MCF 10A (cell line): ENCODE measurements around the gene ELMO1. TPM values are rescaled to one million over a fixed set of nuclear protein-coding genes. Genes with fewer than 3 reads are reported as not detected.

Experiments
- BruUV-seq: library from RNA; stranded (reverse); fragments of 400-500 nt; replicated peaks from 2 replicates; lab custom pipeline; 2021; lab: Mats Ljungman, UMichigan
- CTCF ChIA-PET: fragments of 300-600 bp; sonication (Branson Sonifier 250); formaldehyde crosslinking; extraction: SDS; loops from one replicate; lab custom pipeline; 2021; ENCODE audit warnings: antibody characterized with exemption, inconsistent platforms; lab: Yijun Ruan, JAX
- POLR2A ChIA-PET: fragments of 300-600, 350-650 bp; sonication (Branson Sonifier 250); formaldehyde crosslinking; extraction: SDS; loops from one replicate; lab custom pipeline; 2020; ENCODE audit warnings: antibody characterized with exemption, inconsistent platforms; lab: Yijun Ruan, JAX
- DNase-seq: peaks from one replicate; pipeline ENCODE4 v3.0.0-alpha.2; 2018; ENCODE audit not compliant: unreplicated experiment
- H3K27ac Mint-ChIP-seq: one replicate; pipeline ENCODE4 v1.8.0; 2022; ENCODE audit warnings: mild to moderate bottlenecking, low read depth, mixed read lengths; ENCODE audit not compliant: unreplicated experiment
- H3K27me3 Mint-ChIP-seq: one replicate; pipeline ENCODE4 v1.8.0; 2022; ENCODE audit warnings: mixed read lengths; ENCODE audit not compliant: insufficient read depth, unreplicated experiment
- H3K36me3 Mint-ChIP-seq: one replicate; pipeline ENCODE4 v1.8.0; 2022; ENCODE audit warnings: mild to moderate bottlenecking, moderate library complexity, mixed read lengths; ENCODE audit not compliant: insufficient read depth, unreplicated experiment
- H3K4me1 Mint-ChIP-seq: one replicate; pipeline ENCODE4 v1.8.0; 2022; ENCODE audit warnings: mixed read lengths; ENCODE audit not compliant: insufficient read depth, unreplicated experiment
- H3K4me3 Mint-ChIP-seq: one replicate; pipeline ENCODE4 v1.8.0; 2022; ENCODE audit warnings: mild to moderate bottlenecking, moderate library complexity, mixed read lengths; ENCODE audit not compliant: unreplicated experiment
- H3K9me3 Mint-ChIP-seq: one replicate; pipeline ENCODE4 v1.8.0; 2022; ENCODE audit warnings: mixed read lengths; ENCODE audit not compliant: unreplicated experiment
- CTCF ChIP-seq: fragments of 200-600 bp; IDR thresholded peaks from one replicate; pipeline ENCODE4 v1.8.0; 2022; ENCODE audit warnings: antibody characterized with exemption, mild to moderate bottlenecking; ENCODE audit not compliant: unreplicated experiment
- intact Hi-C: fragments of 100-400 bp; cut with micrococcal nuclease; formaldehyde crosslinking; loops from 2 replicates; pipeline ENCODE4 v1.14.1; 2022
- total RNA-seq: library from RNA; stranded (reverse); gene quantifications from 2 replicates; pipeline ENCODE4 v1.2.3, GENCODE V29; 2022

Gene ELMO1
- total RNA-seq, 1 experiment from 2014 or later, result 0.30 TPM

GRCh38 chr7:37016064-37016878 lies 432.4 kb downstream of the ELMO1 start:
- no TSS peak for BruUV-seq
- ChIA-PET POLR2A (no interaction called here), CTCF (interaction anchor here (0.7 to 1.7 kb wide), 4 partner anchors 10 to 66 kb away, joined by 3 to 6 read pairs (median 3); no protein-coding TSS in a partner anchor)
- TF ChIP-seq CTCF, result no peak
- H3K36me3 Mint-ChIP-seq, result no peaks in the 10 kb centered on the region
- no peaks in the 10 kb centered on the region for H3K4me1 Mint-ChIP-seq
- no peak overlapping the region for H3K4me3 Mint-ChIP-seq
- H3K27ac Mint-ChIP-seq, result no peak overlapping the region
- DNase-seq, result no peak
- intact Hi-C loops, result no loop called here
- no peaks in the 10 kb centered on the region for H3K9me3 Mint-ChIP-seq
- no peaks in the 10 kb centered on the region for H3K27me3 Mint-ChIP-seq

GRCh38 chr7:37015353-37016034 lies 433.2 kb downstream of the ELMO1 start:
- no peak for DNase-seq
- CTCF ChIA-PET, result interaction anchor here (0.7 to 1.7 kb wide), 4 partner anchors 9 to 67 kb away, joined by 3 to 6 read pairs (median 3); no protein-coding TSS in a partner anchor

DNA sequence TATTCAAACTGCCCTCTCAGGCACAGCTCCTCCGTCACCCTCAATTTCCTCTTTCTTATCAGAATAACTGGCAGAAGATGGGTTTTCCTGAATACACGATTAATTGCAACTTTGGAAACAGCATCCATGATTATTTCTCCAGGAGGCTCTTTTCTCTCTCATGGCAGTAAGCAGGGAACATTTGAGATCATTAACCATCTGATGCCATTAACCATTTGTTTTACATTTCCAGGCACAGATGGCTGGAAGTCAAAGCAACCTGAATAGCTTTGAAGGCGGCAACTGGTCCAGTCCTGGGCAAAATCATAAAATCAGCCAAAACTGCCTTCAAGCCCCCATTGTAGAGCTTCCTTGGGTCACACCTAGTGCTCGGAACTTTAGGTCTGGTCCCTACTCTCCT lies 434.9 kb downstream of the ELMO1 start:
- no TSS peak for BruUV-seq
- H3K9me3 Mint-ChIP-seq, result no peaks in the 10 kb centered on the region

More at GRCh38 chr7:37015353-37016034, 433.2 kb downstream of the ELMO1 start:
- H3K4me1 Mint-ChIP-seq, result no peaks in the 10 kb centered on the region
- no peak for TF ChIP-seq CTCF
- no peak overlapping the region for H3K4me3 Mint-ChIP-seq
- POLR2A ChIA-PET, result interaction anchor here (0.7 kb wide), 1 partner anchor 84 kb away, joined by 3 read pairs; no protein-coding TSS in a partner anchor
- no peaks in the 10 kb centered on the region for H3K36me3 Mint-ChIP-seq
- no peaks in the 10 kb centered on the region for H3K27me3 Mint-ChIP-seq
- H3K27ac Mint-ChIP-seq, result no peak overlapping the region
- intact Hi-C loops, result no loop called here
- H3K9me3 Mint-ChIP-seq, result no peaks in the 10 kb centered on the region
- BruUV-seq, result no TSS peak

More for the DNA sequence above, 434.9 kb downstream of the ELMO1 start:
- H3K4me3 Mint-ChIP-seq, result no peak overlapping the region
- ChIA-PET POLR2A (no interaction called here), CTCF (interaction anchor here (0.6 to 0.9 kb wide), 5 partner anchors 9 to 526 kb away, joined by 3 to 4 read pairs (median 3); no protein-coding TSS in a partner anchor)
- DNase-seq, result no peak
- TF ChIP-seq CTCF, result no peak
- H3K27ac Mint-ChIP-seq, result no peak overlapping the region
- no peaks in the 10 kb centered on the region for H3K27me3 Mint-ChIP-seq
- no peaks in the 10 kb centered on the region for H3K4me1 Mint-ChIP-seq
- intact Hi-C loops, result no loop called here
- H3K36me3 Mint-ChIP-seq, result no peaks in the 10 kb centered on the region
